Measurements from ENCODE around the gene SUGCT. TPM values are rescaled to one million over a fixed set of nuclear protein-coding genes. Genes with fewer than 3 reads are reported as not detected.
A peak's percentile ranks its signal among the peaks of the same experiment; 100 is the strongest.
"Not testable (repeated sequence)": the region's sequence is repeated elsewhere in the genome, so short reads cannot be mapped to it uniquely, and the experiment has no call there.

The SUGCT gene
- total RNA-seq, 1 donor from 2014 or later = 9.9 TPM

- DNase-seq = no peak
Measured at GRCh38 chr7:40405991-40406390, 271.2 kb downstream of the SUGCT start.

GRCh38 chr7:40412323-40412722, 277.5 kb downstream of the SUGCT start:
- DNase-seq = no peak

GRCh38 chr7:40414704-40415103, 279.9 kb downstream of the SUGCT start:
- not testable (repeated sequence) for DNase-seq

- no peak for DNase-seq
Measured at GRCh38 chr7:40418448-40418847, 283.6 kb downstream of the SUGCT start.

GRCh38 chr7:40418983-40419382, 284.2 kb downstream of the SUGCT start:
- DNase-seq = no peak

- DNase-seq = no peak
Measured at GRCh38 chr7:40419806-40420205, 285.0 kb downstream of the SUGCT start.

GRCh38 chr7:40421433-40421832, 286.6 kb downstream of the SUGCT start:
- DNase-seq = no peak

GRCh38 chr7:40425696-40426095, 290.9 kb downstream of the SUGCT start:
- DNase-seq = no peak

- DNase-seq = no peak
Measured at GRCh38 chr7:40428421-40428820, 293.6 kb downstream of the SUGCT start.

- no peak for DNase-seq
Measured at GRCh38 chr7:40429826-40430225, 295.0 kb downstream of the SUGCT start.

GRCh38 chr7:40432046-40432445, 297.2 kb downstream of the SUGCT start:
- no peak for DNase-seq

- no peak for DNase-seq
Measured at GRCh38 chr7:40436710-40437109, 301.9 kb downstream of the SUGCT start.

- DNase-seq = no peak
Measured at GRCh38 chr7:40437498-40437897, 302.7 kb downstream of the SUGCT start.

GRCh38 chr7:40437936-40438634, 303.3 kb downstream of the SUGCT start:
- no peak for DNase-seq

- no peak for DNase-seq
Measured at GRCh38 chr7:40439686-40440085, 304.9 kb downstream of the SUGCT start.

- no peak for DNase-seq
Measured at GRCh38 chr7:40447345-40447744, 312.5 kb downstream of the SUGCT start.

- no peak for DNase-seq
Measured at GRCh38 chr7:40455485-40455884, 320.7 kb downstream of the SUGCT start.

- DNase-seq = no peak
Measured at GRCh38 chr7:40457776-40458480, 323.1 kb downstream of the SUGCT start.

- DNase-seq = peak; percentile 37
Measured at GRCh38 chr7:40463446-40463845, 328.6 kb downstream of the SUGCT start.

- no peak for DNase-seq
Measured at GRCh38 chr7:40468891-40469864, 334.4 kb downstream of the SUGCT start.

- no peak for DNase-seq
Measured at GRCh38 chr7:40470091-40470592, 335.3 kb downstream of the SUGCT start.

GRCh38 chr7:40470817-40471216, 336.0 kb downstream of the SUGCT start:
- no peak for DNase-seq

- DNase-seq = no peak
Measured at GRCh38 chr7:40471891-40472290, 337.1 kb downstream of the SUGCT start.
